H1 (cell line): ENCODE results near the gene GAS7. TPM values are rescaled to one million over a fixed set of nuclear protein-coding genes. Genes with fewer than 3 reads are reported as not detected.

ENCODE experiments used
- JUND ChIP-seq: IDR thresholded peaks from 2 replicates; pipeline ENCODE4 v1.6.1; 2011; ENCODE audit warnings: mild to moderate bottlenecking, improper control_type of control experiment, low read length
- SIRT6 ChIP-seq: IDR thresholded peaks from one replicate; pipeline ENCODE4 v1.7.1; 2012; ENCODE audit warnings: low read length, inconsistent platforms
- polyA plus RNA-seq, 7 experiments: library from polyadenylated mRNA; depleted of rRNA in 3 of 7; stranded (reverse) in 5 of 7; unstranded in 2 of 7; fragments of >200 nt in 5 of 7; fragments of 200-250 nt in 2 of 7; gene quantifications; 1 replicate in 5 of 7; 2 replicates in 1 of 7; 4 replicates in 1 of 7; pipeline versions ENCODE4 v1.2.1 to v1.2.3, GENCODE V29; 2011 to 2013; ENCODE audit warnings: missing spikeins in 2 of 7, mixed read lengths in 2 of 7
- total RNA-seq: library from RNA; stranded (reverse); fragmentation: NEBNext Ultra II Directional; extraction: Animal tissue kit (Norgen Biotek cat#: 25700); gene quantifications from 2 replicates; pipeline ENCODE4 v1.2.1, GENCODE V29; 2021

GAS7 gene
- total and polyA plus RNA-seq, 2 of the 8 experiments (the other 6 are each of a cell fraction or from before 2014, with no cell fraction given): 5.0 to 14.5 TPM

DNA sequence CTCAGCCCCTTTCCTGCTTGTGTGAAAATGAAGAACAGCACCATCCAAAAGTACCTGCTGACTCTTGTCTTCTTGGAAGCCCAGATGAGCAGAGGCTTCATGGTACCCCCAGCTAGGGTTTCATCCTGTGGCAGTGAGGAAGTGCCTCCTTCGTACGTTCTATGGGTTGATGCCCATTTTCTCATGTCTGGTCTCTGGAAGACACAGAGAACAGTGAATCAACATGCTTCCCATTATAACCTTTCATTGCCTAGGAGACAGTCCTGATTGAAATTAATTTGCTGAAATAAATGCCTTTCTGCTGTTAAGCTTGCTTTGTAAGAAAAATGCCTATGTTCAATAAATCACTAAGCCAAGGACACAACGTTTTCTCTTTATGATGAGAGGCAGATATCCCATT lies 329.9 kb downstream of the GAS7 start (continued):
- TF ChIP-seq JUND (no peak), SIRT6 (no peak)
